A673 (cell line): Measurements from ENCODE around the gene BFAR.
"Not testable (repeated sequence)": the region's sequence is repeated elsewhere in the genome, so short reads cannot be mapped to it uniquely, and the experiment has no call there.

Experiments
- EZH2 ChIP-seq: fragments of 200-600 bp; sonication (generic); IDR thresholded peaks from 2 replicates; pipeline ENCODE4 v1.6.1; 2017; ENCODE audit warnings: borderline replicate concordance, low read depth, mild to moderate bottlenecking, mixed read lengths, antibody characterized with exemption, low read length; ENCODE audit not compliant: poor library complexity, severe bottlenecking
- TF ChIP-seq, protein P1 (sequence below): fragments of 300-800, 200-600 bp; sonication (generic); conservative IDR thresholded peaks from 2 replicates; pipeline ENCODE4 v1.5.1; 2017; ENCODE audit warnings: low read depth, mild to moderate bottlenecking, antibody characterized with exemption, low read length, moderate library complexity, mixed read lengths

DNA sequence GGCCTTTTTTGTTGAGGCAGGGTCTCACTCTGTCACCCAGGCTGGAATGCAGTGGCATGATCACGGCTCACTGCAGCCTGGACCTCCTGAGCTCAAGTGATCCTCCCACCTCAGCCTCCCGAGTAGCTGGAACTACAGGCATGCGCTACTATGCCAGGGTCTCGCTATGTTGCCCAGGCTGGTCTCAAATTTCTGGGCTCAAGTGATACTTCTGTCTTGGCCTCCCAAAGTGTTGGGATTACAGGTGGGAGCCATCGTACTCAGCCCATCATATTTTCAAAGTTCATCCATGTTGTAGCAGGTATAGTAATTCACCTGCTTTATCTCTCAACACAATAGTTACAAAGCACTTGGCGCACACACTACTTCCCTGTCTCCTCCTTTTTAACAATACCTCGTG, 47.6 kb downstream of the BFAR start:
- not testable (repeated sequence) for TF ChIP-seq EZH2
- TF ChIP-seq, protein P1, sequence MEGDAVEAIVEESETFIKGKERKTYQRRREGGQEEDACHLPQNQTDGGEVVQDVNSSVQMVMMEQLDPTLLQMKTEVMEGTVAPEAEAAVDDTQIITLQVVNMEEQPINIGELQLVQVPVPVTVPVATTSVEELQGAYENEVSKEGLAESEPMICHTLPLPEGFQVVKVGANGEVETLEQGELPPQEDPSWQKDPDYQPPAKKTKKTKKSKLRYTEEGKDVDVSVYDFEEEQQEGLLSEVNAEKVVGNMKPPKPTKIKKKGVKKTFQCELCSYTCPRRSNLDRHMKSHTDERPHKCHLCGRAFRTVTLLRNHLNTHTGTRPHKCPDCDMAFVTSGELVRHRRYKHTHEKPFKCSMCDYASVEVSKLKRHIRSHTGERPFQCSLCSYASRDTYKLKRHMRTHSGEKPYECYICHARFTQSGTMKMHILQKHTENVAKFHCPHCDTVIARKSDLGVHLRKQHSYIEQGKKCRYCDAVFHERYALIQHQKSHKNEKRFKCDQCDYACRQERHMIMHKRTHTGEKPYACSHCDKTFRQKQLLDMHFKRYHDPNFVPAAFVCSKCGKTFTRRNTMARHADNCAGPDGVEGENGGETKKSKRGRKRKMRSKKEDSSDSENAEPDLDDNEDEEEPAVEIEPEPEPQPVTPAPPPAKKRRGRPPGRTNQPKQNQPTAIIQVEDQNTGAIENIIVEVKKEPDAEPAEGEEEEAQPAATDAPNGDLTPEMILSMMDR = not testable (repeated sequence)
